H1 (cell line): ENCODE data around the gene IFNL3. TPM values are rescaled to one million over a fixed set of nuclear protein-coding genes. Genes with fewer than 3 reads are reported as not detected.

Source experiments
- CTCF ChIA-PET: fragments of 300-600 bp; sonication (Branson Sonifier 250); formaldehyde crosslinking; loops from one replicate; lab custom pipeline; 2021; ENCODE audit not compliant: partially characterized antibody; lab: Charles Lee
- POLR2A ChIA-PET: fragments of 300-600 bp; sonication (Branson Sonifier 250); formaldehyde crosslinking; loops from one replicate; lab custom pipeline; 2021; ENCODE audit warnings: inconsistent platforms; ENCODE audit not compliant: partially characterized antibody; lab: Charles Lee
- DNase-seq, 2 experiments: peaks; one replicate each; pipeline versions ENCODE4 v3.0.0 to v3.0.0-alpha.2; 2010 to 2022; ENCODE audit warnings: low spot score in 2 of 2, low read depth in 1 of 2, mixed read lengths in 1 of 2
- FAIRE-seq: peaks from 2 replicates; lab custom pipeline; 2011; peaks lifted over from hg19 to GRCh38; lab: Jason Lieb, UNC
- H2AFZ ChIP-seq: 2 replicates; pipeline ENCODE4 v1.8.1; 2012; ENCODE audit warnings: low read length, inconsistent platforms
- H2AK5ac ChIP-seq: 2 replicates; pipeline ENCODE4 v1.6.1; 2013; ENCODE audit warnings: low read depth, low read length
- H2BK120ac ChIP-seq: replicated peaks from 2 replicates; pipeline ENCODE3; 2013; ENCODE audit warnings: low read depth, low read length, inconsistent platforms
- H2BK12ac ChIP-seq: 2 replicates; pipeline ENCODE4 v1.6.1; 2013; ENCODE audit warnings: low read depth, low read length
- H2BK15ac ChIP-seq: 2 replicates; pipeline ENCODE4 v1.6.1; 2013; ENCODE audit warnings: low read length
- H2BK20ac ChIP-seq: 2 replicates; pipeline ENCODE4 v1.6.1; 2013; ENCODE audit warnings: low read length
- H2BK5ac ChIP-seq: 2 replicates; pipeline ENCODE4 v1.6.1; 2013; ENCODE audit warnings: low read depth, low read length
- H3K14ac ChIP-seq: 2 replicates; pipeline ENCODE4 v1.6.1; 2013; ENCODE audit warnings: inconsistent platforms; ENCODE audit not compliant: insufficient read length
- H3K18ac ChIP-seq: 2 replicates; pipeline ENCODE4 v1.6.1; 2013; ENCODE audit warnings: low read length; ENCODE audit errors: extremely low read depth
- H3K23ac ChIP-seq: 2 replicates; pipeline ENCODE4 v1.6.1; 2013; ENCODE audit warnings: inconsistent platforms; ENCODE audit not compliant: insufficient read length
- H3K23me2 ChIP-seq: 2 replicates; pipeline ENCODE4 v1.6.1; 2013; ENCODE audit warnings: low read depth, low read length
- H3K27ac ChIP-seq: 2 replicates; pipeline ENCODE4 v1.6.1; 2011; ENCODE audit warnings: low read depth, low read length, inconsistent platforms
- H3K27me3 ChIP-seq, 4 experiments: replicated peaks in 1 of 4; 1 replicate in 1 of 4; 2 replicates in 3 of 4; pipeline versions ENCODE4 v1.6.1 to v1.8.1; 2011 to 2013; ENCODE audit warnings: low read length in 3 of 4, mild to moderate bottlenecking in 3 of 4, inconsistent platforms in 2 of 4, mixed read lengths in 2 of 4, moderate library complexity in 1 of 4; ENCODE audit not compliant: control insufficient read depth in 3 of 4, insufficient read depth in 3 of 4; ENCODE audit errors: extremely low read depth in 1 of 4
- H3K36me3 ChIP-seq, 4 experiments: 2 replicates each; pipeline versions ENCODE4 v1.6.1 to v1.8.1; 2011 to 2013; ENCODE audit warnings: mild to moderate bottlenecking in 4 of 4, low read length in 3 of 4, moderate library complexity in 2 of 4, control low read depth in 1 of 4, inconsistent platforms in 1 of 4; ENCODE audit not compliant: insufficient read depth in 4 of 4, control insufficient read depth in 2 of 4
- H3K4ac ChIP-seq: replicated peaks from 2 replicates; pipeline ENCODE3; 2013; ENCODE audit warnings: low read length, low read depth, mixed read lengths, inconsistent platforms; ENCODE audit not compliant: insufficient read length
- H3K4me1 ChIP-seq, 4 experiments: replicated peaks in 1 of 4; 1 replicate in 1 of 4; 2 replicates in 3 of 4; pipeline versions ENCODE4 v1.6.1 to v1.8.1; 2011 to 2013; ENCODE audit warnings: low read length in 3 of 4, inconsistent platforms in 2 of 4, mixed read lengths in 1 of 4; ENCODE audit not compliant: insufficient read depth in 4 of 4, control insufficient read depth in 3 of 4
- H3K4me2 ChIP-seq, 2 experiments: 2 replicates each; pipeline versions ENCODE4 v1.6.1 to v1.8.1; 2011 to 2013; ENCODE audit warnings: low read depth in 2 of 2, low read length in 2 of 2, control low read depth in 1 of 2, inconsistent platforms in 1 of 2, mild to moderate bottlenecking in 1 of 2; ENCODE audit not compliant: insufficient read depth in 1 of 2
- H3K4me3 ChIP-seq, 4 experiments: fragments of 200-600, 300-600 bp in 1 of 4; sonication (generic), shearing (Covaris generic), sonication (Bioruptor Twin) in 1 of 4; 2 replicates each; pipeline versions ENCODE4 v1.5.1 to v1.8.1; 2011 to 2016; ENCODE audit warnings: low read length in 4 of 4, low read depth in 3 of 4, control low read depth in 2 of 4, inconsistent platforms in 2 of 4, mild to moderate bottlenecking in 2 of 4, mixed read lengths in 1 of 4, moderate library complexity in 1 of 4; ENCODE audit not compliant: insufficient read depth in 2 of 4; ENCODE audit errors: extremely low read depth in 1 of 4
- H3K56ac ChIP-seq: replicated peaks from 2 replicates; pipeline ENCODE3; 2013; ENCODE audit warnings: low read depth, mild to moderate bottlenecking, mixed read lengths, low read length, inconsistent platforms; ENCODE audit not compliant: insufficient read length
- H3K79me1 ChIP-seq: 2 replicates; pipeline ENCODE4 v1.6.1; 2013; ENCODE audit warnings: low read depth, low read length, control low read depth
- H3K79me2 ChIP-seq, 2 experiments: 2 replicates each; pipeline versions ENCODE4 v1.6.1 to v1.8.1; 2012 to 2013; ENCODE audit warnings: low read length in 2 of 2, mild to moderate bottlenecking in 2 of 2, inconsistent platforms in 1 of 2; ENCODE audit not compliant: insufficient read depth in 2 of 2, control insufficient read depth in 1 of 2
- H3K9ac ChIP-seq, 4 experiments: replicated peaks in 1 of 4; 1 replicate in 1 of 4; 2 replicates in 3 of 4; pipeline versions ENCODE4 v1.6.1 to v1.8.1; 2011 to 2013; ENCODE audit warnings: low read depth in 3 of 4, low read length in 3 of 4, control low read depth in 2 of 4, mild to moderate bottlenecking in 2 of 4, moderate library complexity in 2 of 4, inconsistent platforms in 1 of 4; ENCODE audit errors: extremely low read depth in 1 of 4
- H3K9me3 ChIP-seq, 2 experiments: 2 replicates each; pipeline versions ENCODE4 v1.6.1 to v1.8.1; 2012 to 2013; ENCODE audit warnings: mild to moderate bottlenecking in 2 of 2, moderate library complexity in 2 of 2, control low read depth in 1 of 2, inconsistent platforms in 1 of 2, low read depth in 1 of 2, low read length in 1 of 2, mixed read lengths in 1 of 2; ENCODE audit not compliant: insufficient read depth in 2 of 2
- H4K20me1 ChIP-seq, 2 experiments: replicated peaks in 1 of 2; 2 replicates each; pipeline versions ENCODE3 to v1.8.1; 2011 to 2013; ENCODE audit warnings: inconsistent platforms in 2 of 2, low read length in 2 of 2, mild to moderate bottlenecking in 1 of 2; ENCODE audit not compliant: insufficient read depth in 2 of 2, control insufficient read depth in 1 of 2
- H4K5ac ChIP-seq: 2 replicates; pipeline ENCODE4 v1.6.1; 2013; ENCODE audit warnings: low read length, low read depth, mixed read lengths, inconsistent platforms; ENCODE audit not compliant: insufficient read length
- H4K8ac ChIP-seq: 2 replicates; pipeline ENCODE4 v1.8.0; 2013; ENCODE audit warnings: mild to moderate bottlenecking, moderate library complexity, low read length, inconsistent platforms; ENCODE audit not compliant: insufficient read depth; ENCODE audit errors: extremely low read depth
- H4K91ac ChIP-seq: replicated peaks from 2 replicates; pipeline ENCODE3; 2013; ENCODE audit warnings: low read length, mixed read lengths, inconsistent platforms; ENCODE audit not compliant: insufficient read length
- BACH1 ChIP-seq: IDR thresholded peaks from 2 replicates; pipeline ENCODE4 v1.6.1; 2012; ENCODE audit warnings: low read length, improper control_type of control experiment
- CTBP2 ChIP-seq: IDR thresholded peaks from 2 replicates; pipeline ENCODE4 v1.7.0; 2011; ENCODE audit warnings: borderline replicate concordance, mild to moderate bottlenecking, moderate library complexity, mixed read lengths, low read length; ENCODE audit not compliant: insufficient read depth, insufficient read length
- RNF2 ChIP-seq: fragments of 200-900, 300-1000 bp; sonication (generic); IDR thresholded peaks from 2 replicates; pipeline ENCODE4 v1.7.1; 2016; ENCODE audit warnings: borderline replicate concordance, low read depth, mild to moderate bottlenecking, antibody characterized with exemption, low read length; ENCODE audit not compliant: poor library complexity, severe bottlenecking; ENCODE audit errors: missing control alignments
- SUZ12 ChIP-seq: fragments of 200-600 bp; sonication (generic); IDR thresholded peaks from 2 replicates; pipeline ENCODE4 v1.6.1; 2012; ENCODE audit warnings: mild to moderate bottlenecking, inconsistent platforms, low read length, moderate library complexity, mixed read lengths
- WGBS, 2 experiments: shearing (Covaris generic) in 1 of 2; methylation state at CpG; one replicate each; pipeline versions ENCODE4 v1.1.6 to v1.1.7; 2013 to 2015; ENCODE audit warnings: low lambda C conversion rate in 2 of 2, mixed read lengths in 2 of 2, inconsistent platforms in 1 of 2, low coverage in 1 of 2, missing lambda C conversion rate in 1 of 2; ENCODE audit not compliant: insufficient replicate concordance in 2 of 2, insufficient coverage in 1 of 2, insufficient read length in 1 of 2; ENCODE audit errors: extremely low coverage in 1 of 2, missing lambda C conversion rate in 1 of 2; 5-methylcytosine and 5-hydroxymethylcytosine counted together
- polyA plus RNA-seq, 7 experiments: library from polyadenylated mRNA; depleted of rRNA in 3 of 7; stranded (reverse) in 5 of 7; unstranded in 2 of 7; fragments of >200 nt in 5 of 7; fragments of 200-250 nt in 2 of 7; gene quantifications; 1 replicate in 5 of 7; 2 replicates in 1 of 7; 4 replicates in 1 of 7; pipeline versions ENCODE4 v1.2.1 to v1.2.3, GENCODE V29; 2011 to 2013; ENCODE audit warnings: missing spikeins in 2 of 7, mixed read lengths in 2 of 7
- total RNA-seq: library from RNA; stranded (reverse); fragmentation: NEBNext Ultra II Directional; extraction: Animal tissue kit (Norgen Biotek cat#: 25700); gene quantifications from 2 replicates; pipeline ENCODE4 v1.2.1, GENCODE V29; 2021

The IFNL3 gene
- total and polyA plus RNA-seq, 2 of the 8 experiments (the other 6 are each of a cell fraction or from before 2014, with no cell fraction given) = 0.11 TPM; not detected in 1

GRCh38 chr19:39253374-39254149 lies 8.8 kb upstream of the IFNL3 start:
- no peak overlapping the region for H4K5ac ChIP-seq
- H3K79me2 ChIP-seq = no peaks in the 10 kb centered on the region
- ChIA-PET POLR2A (interaction anchor here (0.9 kb wide), 1 partner anchor 119 kb away, joined by 3 read pairs; no protein-coding TSS in a partner anchor), CTCF (interaction anchor here (0.7 kb wide), 1 partner anchor 10 kb away, joined by 3 read pairs; no protein-coding TSS in a partner anchor)
- no peak overlapping the region for H2BK12ac ChIP-seq
- TF ChIP-seq RNF2 (no peak), SUZ12 (no peak), BACH1 (no peak), CTBP2 (no peak)
- H2AK5ac ChIP-seq = no peak overlapping the region
- no peak overlapping the region for H3K9ac ChIP-seq
- peaks cover 10 to 23% (median 18%) of the 10 kb centered on the region in 4 experiments for H3K27me3 ChIP-seq
- no peak overlapping the region for H3K23ac ChIP-seq
- H4K20me1 ChIP-seq = peaks cover 0 to 5% of the 10 kb centered on the region in 2 experiments
- no peak overlapping the region for H3K18ac ChIP-seq
- H4K91ac ChIP-seq = no peak overlapping the region
- H2AFZ ChIP-seq = no peak overlapping the region
- peaks cover 0 to under 1% (median under 1%) of the 10 kb centered on the region in 4 experiments; a peak in 3 of 7 replicates for H3K4me1 ChIP-seq
- no peaks in the 10 kb centered on the region for H3K36me3 ChIP-seq
- no peak overlapping the region for H3K4me2 ChIP-seq
- WGBS, 2 experiments = 75% methylated on average over 8 of the region's 8 CpGs; no CpG with 5 or more reads in 1 of the 2 experiments
- no peak overlapping the region for H2BK5ac ChIP-seq
- no peak overlapping the region for H2BK15ac ChIP-seq
- DNase-seq (no peak), FAIRE-seq (no peak)
- no peak overlapping the region for H2BK20ac ChIP-seq
- no peaks in the 10 kb centered on the region for H3K23me2 ChIP-seq
- no peak overlapping the region for H3K14ac ChIP-seq
- H2BK120ac ChIP-seq = no peak overlapping the region
- no peak overlapping the region for H3K4me3 ChIP-seq
- H3K79me1 ChIP-seq = no peaks in the 10 kb centered on the region
- H3K27ac ChIP-seq = no peak overlapping the region
- 0 out of 4 replicates have a peak, but pooled peaks cover 0 to 3% of the 10 kb centered on the region in 2 experiments for H3K9me3 ChIP-seq
- no peak overlapping the region for H3K56ac ChIP-seq
- H3K4ac ChIP-seq = no peak overlapping the region
- H4K8ac ChIP-seq = no peak overlapping the region
